ENCODE results near the gene RNF175. TPM values are rescaled to one million over a fixed set of nuclear protein-coding genes. Genes with fewer than 3 reads are reported as not detected.

Gene RNF175
- total and polyA plus RNA-seq, 7 experiments from 2014 or later, result 6.4 to 14.0 (median 8.9) TPM; not detected in 1

DNA sequence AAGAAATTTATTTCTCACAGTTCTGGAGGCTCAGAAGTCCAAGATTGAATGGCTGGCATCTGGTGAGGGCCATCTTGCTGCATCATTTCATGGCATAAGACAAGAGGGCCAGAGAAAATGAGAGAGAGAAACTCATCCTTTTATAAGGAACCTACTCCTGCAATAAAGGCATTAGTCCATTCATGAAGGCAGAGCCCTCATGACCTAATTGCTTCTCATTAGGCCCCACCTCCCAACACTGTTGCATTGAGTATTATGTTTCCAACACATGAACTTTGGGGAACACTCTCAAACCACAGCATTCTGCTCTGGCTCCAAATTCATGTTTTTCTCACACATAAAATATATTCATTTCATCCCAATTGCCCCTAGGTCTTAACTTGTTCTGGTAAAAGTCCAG, 14.2 kb downstream of the RNF175 start:
- DNase-seq (no peak), ATAC-seq (no peak)
- intact Hi-C loops (cut with micrococcal nuclease), result no loop called here
- H3K4me3 Mint-ChIP-seq, result no peak overlapping the region
- H3K27me3 Mint-ChIP-seq, result peaks cover 0 to 22% (median 0%) of the 10 kb centered on the region in 5 donors
- peaks cover 0 to 9% (median 4%) of the 10 kb centered on the region in 11 donors for H3K9me3 Mint-ChIP-seq
- H3K27ac Mint-ChIP-seq, result no peak overlapping the region
- Histone ChIP-seq H3K4me3 (ENCODE audit: low read length) (no peak overlapping the region), H3K4me1 (ENCODE audit: control insufficient read depth in 2 of 2, insufficient read depth in 2 of 2, low read length in 2 of 2) (no peaks in the 10 kb centered on the region), H3K36me3 (ENCODE audit: control insufficient read depth in 2 of 3, insufficient read depth in 3 of 3, low read length in 3 of 3) (no peaks in the 10 kb centered on the region), H3K27ac (ENCODE audit: low read depth, low read length) (no peak overlapping the region), H3K9me3 (ENCODE audit: control insufficient read depth in 2 of 3, low read length in 3 of 3) (no peaks in the 10 kb centered on the region), H3K27me3 (ENCODE audit: control insufficient read depth in 2 of 2, insufficient read depth in 2 of 2, low read length in 2 of 2) (no peaks in the 10 kb centered on the region)
- peaks cover 0 to 7% (median 5%) of the 10 kb centered on the region in 7 donors for H3K4me1 Mint-ChIP-seq
- H3K36me3 Mint-ChIP-seq, result peaks cover 2 to 48% (median 23%) of the 10 kb centered on the region in 5 donors
- CTCF ChIA-PET, result no interaction called here
- POLR2A ChIA-PET, result no interaction called here

DNA sequence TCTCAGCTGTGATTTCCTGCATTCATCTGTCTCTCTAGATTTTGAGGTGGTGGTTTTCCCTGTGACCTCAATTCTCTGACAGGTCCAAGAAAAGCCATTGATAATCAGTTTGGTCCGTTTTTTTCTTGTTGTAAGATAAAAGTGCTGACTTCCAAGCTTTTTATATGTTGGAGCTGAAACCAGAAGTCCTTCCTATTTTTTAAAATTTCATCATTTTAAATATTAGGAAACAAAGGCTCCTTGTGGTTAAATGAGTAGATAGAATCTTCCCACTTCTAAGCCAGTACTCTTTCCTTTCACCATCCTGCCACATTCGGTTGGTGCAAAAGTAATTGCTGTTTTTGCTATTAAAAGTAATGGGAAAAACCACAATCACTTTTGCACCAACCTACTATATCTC, 18.3 kb downstream of the RNF175 start:
- Histone ChIP-seq H3K36me3 (ENCODE audit: control insufficient read depth in 2 of 3, insufficient read depth in 3 of 3, low read length in 3 of 3) (no peaks in the 10 kb centered on the region), H3K4me3 (ENCODE audit: low read length) (no peak overlapping the region), H3K9me3 (ENCODE audit: control insufficient read depth in 2 of 3, low read length in 3 of 3) (no peaks in the 10 kb centered on the region), H3K27me3 (ENCODE audit: control insufficient read depth in 2 of 2, insufficient read depth in 2 of 2, low read length in 2 of 2) (no peaks in the 10 kb centered on the region), H3K27ac (ENCODE audit: low read depth, low read length) (no peak overlapping the region), H3K4me1 (ENCODE audit: control insufficient read depth in 2 of 2, insufficient read depth in 2 of 2, low read length in 2 of 2) (no peaks in the 10 kb centered on the region)
- no peak overlapping the region for H3K27ac Mint-ChIP-seq
- H3K4me1 Mint-ChIP-seq, result no peaks in the 10 kb centered on the region
- H3K9me3 Mint-ChIP-seq, result peaks cover 0 to 18% (median 7%) of the 10 kb centered on the region in 11 donors
- POLR2A ChIA-PET, result interaction anchor here (0.6 kb wide), 1 partner anchor 40 kb away, joined by 4 read pairs; no protein-coding TSS in a partner anchor
- peaks cover 3 to 54% (median 29%) of the 10 kb centered on the region in 5 donors for H3K36me3 Mint-ChIP-seq
- peaks cover 0 to 18% (median 0%) of the 10 kb centered on the region in 5 donors for H3K27me3 Mint-ChIP-seq
- CTCF ChIA-PET, result no interaction called here
- no peak overlapping the region for H3K4me3 Mint-ChIP-seq
- intact Hi-C loops (cut with micrococcal nuclease), result no loop called here
- ATAC-seq (no peak), DNase-seq (no peak)

DNA sequence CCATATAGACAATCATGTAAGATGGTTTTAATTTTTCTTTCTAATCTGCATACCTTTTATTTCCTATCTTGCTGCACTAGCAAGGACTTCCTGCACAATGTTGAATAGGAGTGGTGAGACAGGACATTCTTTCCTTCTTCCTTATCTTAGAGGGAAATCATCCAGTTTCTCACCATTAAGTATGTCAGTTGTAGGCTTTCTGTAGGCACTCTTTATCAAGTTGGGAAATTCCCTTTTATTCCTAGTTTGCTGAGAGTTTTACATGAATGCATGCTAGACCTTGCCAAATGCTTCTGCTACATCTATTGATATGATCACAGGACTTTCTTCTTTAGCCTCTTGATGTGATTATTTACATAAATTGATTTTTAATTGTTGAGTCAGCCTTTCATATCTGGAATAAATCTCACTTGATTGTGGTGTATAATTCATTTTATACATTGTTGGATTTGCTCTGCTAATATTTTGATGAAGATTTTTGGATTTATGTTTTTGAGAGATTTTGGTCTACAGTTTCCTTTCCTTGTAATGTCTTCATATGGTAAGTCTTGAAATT, 23.8 kb downstream of the RNF175 start:
- Histone ChIP-seq H3K4me3 (ENCODE audit: low read length) (no peak overlapping the region), H3K27me3 (ENCODE audit: control insufficient read depth in 2 of 2, insufficient read depth in 2 of 2, low read length in 2 of 2) (no peaks in the 10 kb centered on the region), H3K9me3 (ENCODE audit: control insufficient read depth in 2 of 3, low read length in 3 of 3) (no peaks in the 10 kb centered on the region), H3K36me3 (ENCODE audit: control insufficient read depth in 2 of 3, insufficient read depth in 3 of 3, low read length in 3 of 3) (no peaks in the 10 kb centered on the region), H3K4me1 (ENCODE audit: control insufficient read depth in 2 of 2, insufficient read depth in 2 of 2, low read length in 2 of 2) (no peaks in the 10 kb centered on the region), H3K27ac (ENCODE audit: low read depth, low read length) (no peak overlapping the region)
- H3K27ac Mint-ChIP-seq, result no peak overlapping the region
- H3K9me3 Mint-ChIP-seq, result peaks cover 0 to 13% (median 6%) of the 10 kb centered on the region in 11 donors
- no peak overlapping the region for H3K4me3 Mint-ChIP-seq
- peaks cover 0 to 7% (median 0%) of the 10 kb centered on the region in 7 donors for H3K4me1 Mint-ChIP-seq
- CTCF ChIA-PET, result no interaction called here
- intact Hi-C loops (cut with micrococcal nuclease), result no loop called here
- POLR2A ChIA-PET, result no interaction called here
- DNase-seq (no peak), ATAC-seq (no peak)
- peaks cover 3 to 22% (median 14%) of the 10 kb centered on the region in 5 donors for H3K36me3 Mint-ChIP-seq
- H3K27me3 Mint-ChIP-seq, result peaks cover 0 to 52% (median 0%) of the 10 kb centered on the region in 5 donors

DNA sequence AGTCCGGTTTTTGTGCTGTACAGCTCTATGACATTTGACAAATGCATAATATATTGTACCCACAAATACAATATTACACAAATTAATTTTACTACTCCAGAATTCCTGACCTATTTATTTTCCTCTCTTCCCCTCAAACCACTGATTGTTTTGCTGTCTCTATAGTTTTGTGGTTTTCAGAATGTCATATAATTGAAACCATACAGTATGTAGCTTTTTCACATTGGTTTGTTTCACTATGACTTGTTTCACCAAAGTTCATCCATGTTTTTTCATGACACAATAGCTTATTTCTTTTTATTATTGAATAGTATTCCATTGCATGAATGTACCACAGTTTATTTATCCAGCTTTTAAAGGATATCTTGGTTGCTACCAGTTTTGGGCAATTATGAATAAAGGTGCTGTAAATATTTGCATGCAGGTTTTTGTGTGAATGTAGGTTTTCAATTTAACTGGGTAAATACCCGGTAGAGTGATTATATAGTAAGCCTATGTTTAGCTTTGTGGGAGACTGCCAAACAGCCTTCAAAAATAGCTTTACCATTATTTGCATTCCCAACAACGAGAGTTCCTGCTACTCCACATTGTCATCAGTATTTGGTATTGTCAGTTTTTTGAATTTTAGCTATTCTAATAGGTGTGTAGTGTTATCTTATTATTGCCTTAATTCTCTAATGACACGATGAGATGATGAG, 25.9 kb downstream of the RNF175 start:
- POLR2A ChIA-PET, result no interaction called here
- peaks cover 0 to 42% (median 0%) of the 10 kb centered on the region in 5 donors for H3K27me3 Mint-ChIP-seq

DNA sequence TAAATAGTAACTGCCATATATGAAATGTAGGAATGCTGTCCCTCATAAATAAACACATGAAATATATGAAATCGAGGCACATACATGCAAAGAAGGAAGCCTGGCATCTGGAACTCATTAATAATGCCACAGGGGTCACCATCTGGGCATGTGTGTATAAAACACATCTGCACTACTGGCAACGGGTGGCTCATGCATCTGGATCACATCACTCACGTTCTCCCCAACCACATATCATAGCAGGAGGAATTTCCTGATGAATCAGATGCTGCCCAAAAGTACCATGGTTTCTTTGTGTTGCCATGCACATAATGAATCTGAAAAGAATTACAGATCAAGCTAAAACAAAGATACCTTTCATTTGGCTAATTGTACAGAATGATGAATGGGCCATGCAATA, 28.6 kb downstream of the RNF175 start:
- Mint-ChIP-seq H3K27ac (peak overlapping the region in 1 of 9 donors; percentile 11), H3K4me3 (no peak overlapping the region), H3K27me3 (peaks cover 0 to 37% (median 0%) of the 10 kb centered on the region in 5 donors), H3K36me3 (peaks cover 0 to 18% (median 0%) of the 10 kb centered on the region in 5 donors), H3K9me3 (peaks cover 0 to 3% (median 0%) of the 10 kb centered on the region in 11 donors), H3K4me1 (peaks cover 0 to 7% (median 0%) of the 10 kb centered on the region in 7 donors)
- Histone ChIP-seq H3K27ac (ENCODE audit: low read depth, low read length) (no peak overlapping the region), H3K4me3 (ENCODE audit: low read length) (no peak overlapping the region), H3K27me3 (ENCODE audit: control insufficient read depth in 2 of 2, insufficient read depth in 2 of 2, low read length in 2 of 2) (no peaks in the 10 kb centered on the region), H3K36me3 (ENCODE audit: control insufficient read depth in 2 of 3, insufficient read depth in 3 of 3, low read length in 3 of 3) (no peaks in the 10 kb centered on the region), H3K9me3 (ENCODE audit: control insufficient read depth in 2 of 3, low read length in 3 of 3) (no peaks in the 10 kb centered on the region), H3K4me1 (ENCODE audit: control insufficient read depth in 2 of 2, insufficient read depth in 2 of 2, low read length in 2 of 2) (no peaks in the 10 kb centered on the region)
- DNase-seq (no peak), ATAC-seq (no peak)
- intact Hi-C loops (cut with micrococcal nuclease), result no loop called here
- ChIA-PET POLR2A (no interaction called here), CTCF (no interaction called here)

More for the DNA sequence above, 25.9 kb downstream of the RNF175 start:
- Mint-ChIP-seq H3K4me3 (no peak overlapping the region), H3K9me3 (peaks cover 0 to 5% (median 0%) of the 10 kb centered on the region in 11 donors), H3K4me1 (peaks cover 0 to 7% (median 0%) of the 10 kb centered on the region in 7 donors), H3K36me3 (peaks cover 0 to 11% (median 0%) of the 10 kb centered on the region in 5 donors), H3K27ac (no peak overlapping the region)
- DNase-seq (no peak), ATAC-seq (no peak)
- Histone ChIP-seq H3K4me1 (ENCODE audit: control insufficient read depth in 2 of 2, insufficient read depth in 2 of 2, low read length in 2 of 2) (no peaks in the 10 kb centered on the region), H3K9me3 (ENCODE audit: control insufficient read depth in 2 of 3, low read length in 3 of 3) (no peaks in the 10 kb centered on the region), H3K27me3 (ENCODE audit: control insufficient read depth in 2 of 2, insufficient read depth in 2 of 2, low read length in 2 of 2) (no peaks in the 10 kb centered on the region), H3K4me3 (ENCODE audit: low read length) (no peak overlapping the region), H3K36me3 (ENCODE audit: control insufficient read depth in 2 of 3, insufficient read depth in 3 of 3, low read length in 3 of 3) (no peaks in the 10 kb centered on the region), H3K27ac (ENCODE audit: low read depth, low read length) (no peak overlapping the region)
- CTCF ChIA-PET, result no interaction called here
- intact Hi-C loops (cut with micrococcal nuclease), result no loop called here

DNA sequence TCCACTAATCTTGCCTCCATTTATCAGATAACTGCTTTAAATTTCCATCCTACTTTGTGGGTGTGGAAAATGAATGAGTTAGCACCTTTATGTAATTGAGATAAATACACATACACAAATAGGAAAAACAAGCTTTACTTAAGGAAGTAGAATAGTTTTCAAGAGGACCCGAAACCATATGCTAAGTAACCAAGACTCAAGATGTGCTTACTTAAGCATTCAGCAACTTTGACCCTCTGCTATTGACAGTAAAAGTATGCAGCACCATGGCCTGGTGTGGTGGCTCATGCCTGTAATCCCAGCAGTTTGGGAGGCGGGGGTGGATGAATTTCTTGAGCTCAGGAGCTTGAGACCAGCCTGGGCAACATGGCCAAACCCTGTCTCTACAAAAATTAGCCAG, 29.9 kb downstream of the RNF175 start:
- intact Hi-C loops (cut with micrococcal nuclease), result no loop called here
- no peaks in the 10 kb centered on the region for H3K9me3 Mint-ChIP-seq
- CTCF ChIA-PET, result no interaction called here
- DNase-seq, result no peak
- no peaks in the 10 kb centered on the region for H3K36me3 ChIP-seq (ENCODE audit: control insufficient read depth in 2 of 3, insufficient read depth in 3 of 3, low read length in 3 of 3)
- H3K9me3 ChIP-seq (ENCODE audit: control insufficient read depth in 2 of 3, low read length in 3 of 3), result no peaks in the 10 kb centered on the region
- POLR2A ChIA-PET, result no interaction called here
- no peaks in the 10 kb centered on the region for H3K4me1 ChIP-seq (ENCODE audit: control insufficient read depth in 2 of 2, insufficient read depth in 2 of 2, low read length in 2 of 2)
- no peak overlapping the region for H3K27ac ChIP-seq (ENCODE audit: low read depth, low read length)
- H3K4me3 ChIP-seq (ENCODE audit: low read length), result no peak overlapping the region
- H3K27me3 ChIP-seq (ENCODE audit: control insufficient read depth in 2 of 2, insufficient read depth in 2 of 2, low read length in 2 of 2), result no peaks in the 10 kb centered on the region
- no peak overlapping the region for H3K4me3 Mint-ChIP-seq
- peaks cover 0 to 26% (median 0%) of the 10 kb centered on the region in 5 donors for H3K27me3 Mint-ChIP-seq
- peaks cover 0 to 9% (median 0%) of the 10 kb centered on the region in 5 donors for H3K36me3 Mint-ChIP-seq
- peaks cover 0 to 7% (median 0%) of the 10 kb centered on the region in 7 donors for H3K4me1 Mint-ChIP-seq
- no peak overlapping the region for H3K27ac Mint-ChIP-seq
- no peak for ATAC-seq
